ENCODE measurements around the gene SELENOF.

SELENOF gene

DNA sequence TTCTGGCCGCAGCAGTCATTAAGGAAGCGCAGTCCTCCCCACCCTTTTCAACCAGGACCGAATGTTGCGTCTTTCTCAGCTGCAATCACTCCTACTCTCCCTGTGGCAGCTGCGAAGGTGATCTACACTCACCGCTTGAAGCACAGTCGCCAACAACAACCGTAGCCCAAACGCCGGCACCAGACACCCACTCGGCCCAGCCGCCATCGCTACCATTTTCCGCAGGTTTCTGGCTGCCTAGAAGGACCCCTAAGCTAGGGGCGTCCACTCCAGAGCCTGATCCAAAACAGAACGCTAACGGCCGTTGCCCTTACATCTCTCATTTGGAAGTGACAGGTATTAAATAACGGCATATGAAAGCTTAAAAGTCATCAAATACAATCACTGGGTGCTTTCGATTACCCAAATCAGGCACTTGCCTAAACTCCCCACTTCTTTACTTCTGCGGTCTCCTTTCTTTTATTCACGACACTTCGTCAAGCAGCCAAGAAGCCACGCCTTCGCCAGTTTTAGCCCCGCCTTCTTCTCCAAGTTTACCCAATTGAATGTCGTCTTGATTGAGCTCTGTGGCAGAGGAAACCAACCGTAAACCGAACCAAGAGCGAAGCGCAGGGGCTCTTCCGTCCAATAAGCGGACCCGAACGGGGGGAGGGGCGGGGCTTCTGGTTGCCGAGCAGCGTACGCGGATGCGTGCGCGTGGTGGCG, at the start of gene SELENOF:
SELENOF (minus strand) TSS at position 231 of the 705 bp plus-strand sequence; CDS start at position 216, 15 bp downstream.
- peak; percentile 99 for DNase-seq

DNA sequence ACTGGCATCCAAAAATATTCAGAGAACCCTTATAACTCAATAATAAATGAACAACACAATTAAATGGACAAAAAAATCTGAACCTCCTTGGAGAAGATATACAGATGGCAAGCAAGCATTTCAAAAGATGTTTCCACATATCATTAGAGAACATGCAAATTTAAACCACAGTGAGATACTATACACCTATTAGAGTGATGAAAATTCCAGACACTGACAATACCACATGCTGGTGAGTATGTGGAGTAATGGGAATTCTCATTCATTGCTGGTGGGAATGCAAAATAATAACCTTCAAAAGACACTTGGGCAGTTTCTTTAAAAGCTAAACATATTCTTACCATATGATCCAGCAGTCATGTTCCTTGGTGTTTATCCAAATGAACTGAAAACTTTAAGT, 46.6 kb upstream of the SELENOF start:
- no peak for DNase-seq

GRCh38 chr1:86957221-86957620, 43.3 kb upstream of the SELENOF start:
- no peak for DNase-seq

DNA sequence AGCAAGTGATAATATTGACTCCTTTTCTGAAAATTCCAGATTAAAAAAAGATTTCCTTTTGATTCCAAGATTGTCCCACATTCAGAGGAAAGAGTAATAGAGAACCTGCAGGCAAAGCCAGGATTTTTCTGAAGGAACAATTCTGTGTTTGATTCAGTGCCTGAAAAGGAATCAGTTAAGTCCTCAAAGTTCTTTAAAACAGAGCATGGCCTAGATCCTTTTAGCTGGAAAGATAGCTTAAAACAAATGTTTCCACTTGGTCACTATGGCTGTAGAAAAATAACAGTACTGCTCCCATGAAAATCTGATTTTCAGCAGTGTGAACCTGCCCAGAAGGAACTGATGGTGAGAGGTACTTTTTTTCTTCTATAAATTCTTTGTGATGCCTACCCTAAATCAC, 42.3 kb upstream of the SELENOF start:
- no peak for DNase-seq

DNA sequence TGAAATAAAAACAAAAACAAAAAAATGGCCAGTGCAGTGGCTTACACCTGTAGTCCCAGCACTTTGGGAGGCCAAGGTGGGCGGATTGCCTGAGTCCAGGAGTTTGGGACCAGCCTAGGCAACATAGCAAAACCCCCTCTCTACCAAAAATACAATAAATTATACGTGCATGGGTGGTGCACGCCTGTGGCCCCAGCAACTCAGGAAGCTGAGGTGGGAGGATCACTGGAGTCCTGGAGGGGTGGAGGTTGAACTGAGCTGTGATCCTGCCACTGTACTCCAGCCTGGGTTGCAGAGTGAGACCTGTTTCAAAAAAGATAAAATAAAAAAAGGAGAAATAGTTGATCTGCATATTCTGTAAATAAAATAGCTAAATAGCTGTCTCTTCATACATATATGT, 41.8 kb upstream of the SELENOF start:
- DNase-seq = no peak

DNA sequence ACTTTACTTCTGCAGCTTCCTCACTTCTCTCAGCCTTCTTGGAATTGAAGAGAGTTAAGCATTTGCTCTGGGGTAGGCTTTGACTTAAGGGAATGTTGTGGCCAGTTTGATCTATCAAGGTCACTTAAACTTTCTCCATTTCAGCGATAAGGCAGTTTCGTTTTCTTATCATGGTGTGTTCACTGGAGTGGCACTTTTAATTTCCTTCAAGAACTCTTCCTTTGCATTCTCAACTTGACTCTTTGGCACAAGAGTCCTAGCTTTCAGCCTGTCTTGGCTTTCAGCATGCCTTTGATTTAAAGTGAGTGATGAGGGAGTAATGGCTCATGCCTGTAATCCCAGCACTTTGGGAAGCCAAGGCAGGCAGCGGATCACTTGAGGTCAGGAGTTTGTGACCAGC, 39.2 kb upstream of the SELENOF start:
- DNase-seq = no peak

- no peak for DNase-seq
Observed at GRCh38 chr1:86951430-86951829, 37.5 kb upstream of the SELENOF start.

GRCh38 chr1:86950712-86951419, 36.9 kb upstream of the SELENOF start:
- DNase-seq = no peak

DNA sequence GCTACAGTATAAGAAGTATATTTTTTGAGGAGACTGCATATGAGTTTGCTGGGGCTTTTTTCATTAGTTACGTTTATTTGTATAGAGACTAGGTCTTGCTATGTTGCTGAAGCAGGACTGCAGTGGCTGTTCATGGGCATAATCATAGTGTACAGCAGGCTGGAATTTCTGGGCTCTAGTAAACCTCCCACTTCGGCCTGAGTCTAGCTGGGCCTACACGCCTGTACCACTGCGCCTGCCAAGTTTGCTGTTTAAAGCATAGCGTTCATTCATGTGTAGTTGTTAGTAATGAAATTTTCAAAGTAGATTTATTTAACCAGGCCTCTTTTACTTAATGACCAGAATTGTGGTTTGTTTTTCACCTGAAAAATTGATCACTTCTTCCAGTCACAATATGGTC, 34.3 kb upstream of the SELENOF start:
- no peak for DNase-seq

GRCh38 chr1:86942743-86943142, 28.8 kb upstream of the SELENOF start:
- DNase-seq = no peak

GRCh38 chr1:86942042-86942441, 28.1 kb upstream of the SELENOF start:
- DNase-seq = no peak

- DNase-seq = no peak
Observed at GRCh38 chr1:86940599-86940998, 26.7 kb upstream of the SELENOF start.

- no peak for DNase-seq
Observed at GRCh38 chr1:86939406-86939805, 25.5 kb upstream of the SELENOF start.

DNA sequence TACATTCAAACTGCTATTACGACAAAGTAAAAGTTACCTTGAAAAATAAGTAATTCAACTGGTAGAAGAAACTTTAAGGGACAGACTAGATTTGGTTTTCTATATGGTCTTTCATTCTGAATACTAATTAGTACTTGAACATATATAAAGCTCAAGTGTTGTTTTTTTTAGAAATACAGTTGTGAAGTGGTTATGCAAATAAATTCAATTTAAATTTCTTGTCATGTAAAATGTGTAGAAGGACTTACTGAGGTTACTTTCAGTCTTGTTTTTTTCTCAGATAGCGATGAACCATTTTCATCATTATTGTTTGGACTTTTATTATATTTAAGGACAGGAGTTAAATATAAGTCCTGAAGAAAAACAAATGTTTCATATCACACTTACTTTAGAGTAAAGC, 24.9 kb upstream of the SELENOF start:
- no peak for DNase-seq

DNA sequence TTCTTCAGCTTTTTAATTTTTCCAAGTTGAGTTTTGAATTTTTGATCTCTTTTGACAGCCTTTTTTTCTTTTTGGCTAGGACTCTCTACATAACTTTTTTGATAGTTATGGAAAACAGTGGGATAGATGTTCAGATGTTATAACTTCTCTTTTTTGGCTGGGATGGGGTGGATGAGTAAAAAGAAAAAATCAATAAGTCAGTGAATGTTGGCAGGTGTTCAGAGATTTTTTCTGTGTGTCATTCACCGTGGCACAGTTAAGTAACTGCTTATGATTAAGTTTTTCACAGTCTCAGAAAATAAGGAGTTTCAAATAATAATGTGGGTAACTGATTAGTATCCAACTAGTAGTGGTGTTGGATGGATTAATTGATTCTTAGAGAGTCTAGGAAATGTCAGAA, 24.5 kb upstream of the SELENOF start:
- no peak for DNase-seq

DNA sequence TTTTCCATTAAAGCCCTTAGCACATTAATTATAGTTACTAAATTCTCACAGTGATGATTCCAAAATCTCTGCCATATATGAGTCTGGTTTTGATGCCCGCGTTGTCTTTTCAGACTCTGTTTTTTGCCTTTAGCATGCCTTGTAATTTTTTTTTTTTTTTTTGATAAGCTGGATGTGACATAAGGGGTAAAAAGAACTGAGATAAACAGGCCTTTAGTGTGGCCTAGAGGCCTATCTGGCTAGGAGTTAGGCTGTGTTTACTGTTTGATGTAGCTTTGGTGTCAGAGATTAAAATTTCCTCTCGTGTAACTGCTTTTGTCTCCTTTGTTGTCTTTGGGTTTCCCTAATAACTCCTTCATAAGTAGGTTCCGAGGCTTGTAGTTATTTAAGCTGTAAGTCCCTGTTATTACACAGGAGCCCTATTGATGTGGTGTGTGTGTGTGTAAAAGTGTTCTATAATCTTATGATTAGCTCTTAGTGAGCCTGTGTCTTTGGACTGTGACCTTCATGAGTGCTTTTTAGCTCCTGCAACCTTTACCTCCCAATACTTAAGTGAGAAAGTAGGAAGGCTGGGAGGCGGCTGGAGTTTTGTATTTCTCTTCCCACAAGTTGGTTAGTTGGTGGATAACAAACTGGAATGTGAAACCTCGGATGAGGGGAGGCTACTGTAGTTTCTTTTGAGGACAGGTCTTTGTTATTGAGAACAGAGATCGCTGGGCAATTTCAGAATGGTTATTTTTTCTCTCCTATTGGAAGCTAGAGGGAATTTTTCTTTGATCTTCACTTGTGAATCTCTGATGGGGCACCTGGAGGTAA, 19.8 kb upstream of the SELENOF start:
- DNase-seq = no peak

DNA sequence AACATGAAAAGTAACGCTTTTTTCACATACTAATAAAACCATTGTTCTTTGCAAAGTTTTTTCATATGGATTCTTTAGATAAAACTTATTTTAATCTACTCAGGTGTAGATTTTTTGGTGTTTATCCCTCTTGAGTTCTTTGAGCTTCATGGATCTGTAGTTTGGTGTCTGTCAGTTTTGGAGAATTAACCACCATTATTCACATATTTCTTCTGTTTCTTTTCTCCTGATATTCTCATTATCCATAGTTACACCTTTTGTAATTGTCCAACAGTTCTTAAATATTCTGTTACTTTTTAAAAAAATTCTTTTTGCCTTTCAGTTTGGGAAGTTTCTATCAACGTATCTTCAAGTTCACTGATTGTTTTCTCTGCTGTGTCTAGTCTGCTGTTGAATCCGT, 19.1 kb upstream of the SELENOF start:
- no peak for DNase-seq

- DNase-seq = no peak
Observed at GRCh38 chr1:86928819-86929218, 14.9 kb upstream of the SELENOF start.

DNA sequence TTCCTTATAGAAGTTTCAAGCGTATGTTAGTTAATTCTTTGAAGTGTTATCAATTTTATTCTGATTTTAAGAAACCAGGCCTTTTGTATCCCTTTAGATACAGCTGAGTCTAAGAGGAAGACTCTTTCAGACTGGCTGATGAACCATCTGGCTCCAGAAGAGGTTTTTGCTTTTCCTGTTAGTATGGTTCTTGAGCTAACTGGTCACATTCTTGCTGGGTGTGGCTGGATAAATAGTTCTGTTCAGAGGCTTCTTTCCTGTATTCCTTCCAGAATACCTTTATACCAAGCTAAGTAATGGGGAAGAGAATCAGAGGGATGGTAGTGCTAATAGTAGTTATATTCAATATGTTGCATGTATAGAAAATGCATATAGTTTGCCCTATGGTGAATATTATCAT, 13.0 kb upstream of the SELENOF start:
- no peak for DNase-seq

- no peak for DNase-seq
Observed at GRCh38 chr1:86925742-86926141, 11.8 kb upstream of the SELENOF start.

- no peak for DNase-seq
Observed at GRCh38 chr1:86924324-86924960, 10.5 kb upstream of the SELENOF start.

DNA sequence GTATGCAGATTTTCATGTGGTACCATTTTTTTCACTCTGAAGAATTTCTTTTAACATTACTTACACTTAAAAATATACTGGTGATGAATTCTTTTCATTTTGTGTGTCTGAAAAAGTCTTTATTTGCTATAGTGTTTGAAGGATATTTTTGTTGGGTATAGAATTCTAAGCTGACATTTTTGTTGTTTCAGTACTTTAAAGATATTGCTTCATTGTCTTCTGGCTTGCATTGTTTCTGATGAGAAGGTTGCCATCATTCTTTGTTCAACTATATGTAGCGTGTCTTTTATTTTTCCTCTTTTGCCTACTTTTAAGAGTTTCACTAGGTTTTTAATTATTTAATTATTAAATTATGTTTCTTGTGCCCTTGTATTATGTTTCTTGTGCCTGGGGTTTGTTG, 8.5 kb upstream of the SELENOF start:
- no peak for DNase-seq

DNA sequence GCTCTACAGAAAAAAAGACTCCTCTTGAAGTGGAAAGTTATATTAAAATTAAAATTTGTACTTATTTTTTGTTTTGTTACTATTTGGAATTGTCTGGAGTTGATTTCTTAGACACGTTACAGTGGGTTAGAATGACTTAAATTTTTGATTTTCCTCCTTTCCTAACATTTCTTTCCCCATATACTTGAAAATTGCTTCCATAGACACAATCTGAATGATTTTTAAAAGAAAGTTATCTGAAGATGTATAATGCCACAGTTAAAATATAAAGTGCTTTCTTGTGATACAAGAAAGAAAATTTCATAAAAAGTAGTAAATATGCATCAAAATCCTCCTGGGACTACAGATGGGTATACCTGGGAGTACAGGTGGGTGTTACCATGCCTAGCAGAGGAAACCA, 2.8 kb upstream of the SELENOF start:
- DNase-seq = no peak
